Suprapubic skin (tissue), 4 donors: ENCODE measurements around the gene PTPRN2. TPM values are rescaled to one million over a fixed set of nuclear protein-coding genes. Genes with fewer than 3 reads are reported as not detected.
"Not testable (repeated sequence)": the region's sequence is repeated elsewhere in the genome, so short reads cannot be mapped to it uniquely, and the experiment has no call there.

ENCODE experiments used
- DNase-seq, 2 donors: peaks; one replicate each; pipeline ENCODE4 v3.0.0-alpha.2; 2019; ENCODE audit warnings: low spot score in 2 of 2
- H3K27ac ChIP-seq: fragments of 200-600 bp; sonication (generic); one replicate; pipeline ENCODE4 v1.5.1; 2019
- H3K27me3 ChIP-seq: fragments of 200-600 bp; sonication (generic); one replicate; pipeline ENCODE4 v1.5.1; 2019
- H3K36me3 ChIP-seq: fragments of 200-600 bp; sonication (generic); one replicate; pipeline ENCODE4 v1.5.1; 2019
- H3K4me1 ChIP-seq: fragments of 200-600 bp; sonication (generic); one replicate; pipeline ENCODE4 v1.5.1; 2019
- H3K4me3 ChIP-seq: fragments of 200-600 bp; sonication (generic); one replicate; pipeline ENCODE4 v1.5.1; 2019; ENCODE audit warnings: mild to moderate bottlenecking
- H3K9me3 ChIP-seq: fragments of 200-600 bp; sonication (generic); one replicate; pipeline ENCODE4 v1.5.1; 2019
- EP300 ChIP-seq: sonication (generic); formaldehyde crosslinking; IDR thresholded peaks from one replicate; pipeline ENCODE4 v1.6.1; 2017; ENCODE audit warnings: antibody characterized with exemption
- POLR2A ChIP-seq, 2 donors: fragments of 450-650 bp; IDR thresholded peaks; one replicate each; pipeline ENCODE4 v1.6.1; 2017; ENCODE audit warnings: antibody characterized with exemption in 2 of 2, mild to moderate bottlenecking in 2 of 2, moderate library complexity in 2 of 2
- POLR2AphosphoS5 ChIP-seq, 3 donors: sonication (generic); formaldehyde crosslinking; IDR thresholded peaks; one replicate each; pipeline ENCODE4 v1.6.1; 2017; ENCODE audit warnings: antibody characterized with exemption in 3 of 3
- WGBS: methylation state at CpG from one replicate; pipeline ENCODE4 v1.1.5; 2018; 5-methylcytosine and 5-hydroxymethylcytosine counted together
- total RNA-seq, 4 donors: library from RNA; depleted of rRNA; stranded (reverse); fragments of >200 nt; gene quantifications; one replicate each; pipeline ENCODE4 v1.1.0, GENCODE V29; 2016
- TF ChIP-seq, protein P1 (sequence below), 2 donors: fragments of 200-600 bp in 1 of 2; fragments of 450-650 bp in 1 of 2; sonication (generic) in 1 of 2; IDR thresholded peaks; one replicate each; pipeline ENCODE4 v1.5.1; 2016 to 2019; ENCODE audit warnings: antibody characterized with exemption in 2 of 2, mild to moderate bottlenecking in 1 of 2, moderate library complexity in 1 of 2

The PTPRN2 gene
- total RNA-seq, 4 donors from 2014 or later: 0.23 to 1.8 (median 1.3) TPM

GRCh38 chr7:158206341-158206740, 381.3 kb downstream of the PTPRN2 start:
- DNase-seq: no peak
- Histone ChIP-seq H3K4me3 (no peak overlapping the region), H3K4me1 (no peaks in the 10 kb centered on the region), H3K27me3 (peaks cover 7% of the 10 kb centered on the region), H3K36me3 (no peaks in the 10 kb centered on the region), H3K27ac (no peak overlapping the region), H3K9me3 (peaks cover 3% of the 10 kb centered on the region)
- 89% methylated on average over 6 of the region's 6 CpGs for WGBS
- TF ChIP-seq, protein P1, sequence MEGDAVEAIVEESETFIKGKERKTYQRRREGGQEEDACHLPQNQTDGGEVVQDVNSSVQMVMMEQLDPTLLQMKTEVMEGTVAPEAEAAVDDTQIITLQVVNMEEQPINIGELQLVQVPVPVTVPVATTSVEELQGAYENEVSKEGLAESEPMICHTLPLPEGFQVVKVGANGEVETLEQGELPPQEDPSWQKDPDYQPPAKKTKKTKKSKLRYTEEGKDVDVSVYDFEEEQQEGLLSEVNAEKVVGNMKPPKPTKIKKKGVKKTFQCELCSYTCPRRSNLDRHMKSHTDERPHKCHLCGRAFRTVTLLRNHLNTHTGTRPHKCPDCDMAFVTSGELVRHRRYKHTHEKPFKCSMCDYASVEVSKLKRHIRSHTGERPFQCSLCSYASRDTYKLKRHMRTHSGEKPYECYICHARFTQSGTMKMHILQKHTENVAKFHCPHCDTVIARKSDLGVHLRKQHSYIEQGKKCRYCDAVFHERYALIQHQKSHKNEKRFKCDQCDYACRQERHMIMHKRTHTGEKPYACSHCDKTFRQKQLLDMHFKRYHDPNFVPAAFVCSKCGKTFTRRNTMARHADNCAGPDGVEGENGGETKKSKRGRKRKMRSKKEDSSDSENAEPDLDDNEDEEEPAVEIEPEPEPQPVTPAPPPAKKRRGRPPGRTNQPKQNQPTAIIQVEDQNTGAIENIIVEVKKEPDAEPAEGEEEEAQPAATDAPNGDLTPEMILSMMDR (IDR thresholded peaks at IDR 0.05): no peak
- TF ChIP-seq POLR2AphosphoS5 (IDR thresholded peaks at IDR 0.05) (no peak), POLR2A (IDR thresholded peaks at IDR 0.05) (no peak), EP300 (no peak)

DNA sequence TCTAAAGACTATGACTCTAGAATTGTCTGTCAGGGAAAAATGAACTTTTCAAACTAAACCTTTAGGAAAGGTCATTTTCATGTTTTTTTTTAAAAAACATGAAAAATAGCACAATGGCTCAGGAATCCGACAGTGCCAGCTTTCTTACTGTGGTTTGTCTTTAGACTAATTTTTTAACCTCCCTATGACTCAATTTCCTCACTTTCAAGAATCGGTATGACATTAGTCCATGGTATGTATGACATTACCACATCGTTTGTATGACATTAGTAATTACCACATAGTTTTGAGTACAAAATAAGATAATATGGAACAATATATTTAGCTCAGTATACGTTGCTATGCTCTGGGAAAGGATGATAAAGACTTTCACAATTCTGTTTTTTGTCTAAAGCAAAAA, 383.2 kb downstream of the PTPRN2 start:
- no peak for DNase-seq
- 69% methylated on average over 4 of the region's 4 CpGs for WGBS
- Histone ChIP-seq H3K4me1 (no peaks in the 10 kb centered on the region), H3K4me3 (no peak overlapping the region), H3K27ac (no peak overlapping the region), H3K36me3 (no peaks in the 10 kb centered on the region), H3K9me3 (peaks cover 3% of the 10 kb centered on the region), H3K27me3 (peaks cover 7% of the 10 kb centered on the region)
- no peak for TF ChIP-seq POLR2A (IDR thresholded peaks at IDR 0.05)
- TF ChIP-seq POLR2AphosphoS5 (IDR thresholded peaks at IDR 0.05): no peak
- TF ChIP-seq EP300: no peak

- not testable (repeated sequence) for H3K4me3 ChIP-seq, H3K27me3 ChIP-seq, DNase-seq, H3K4me1 ChIP-seq, H3K9me3 ChIP-seq, H3K36me3 ChIP-seq, H3K27ac ChIP-seq
- WGBS: 6% methylated on average over 12 of the region's 42 CpGs
Measured at GRCh38 chr7:158203948-158204347, 383.7 kb downstream of the PTPRN2 start.

DNA sequence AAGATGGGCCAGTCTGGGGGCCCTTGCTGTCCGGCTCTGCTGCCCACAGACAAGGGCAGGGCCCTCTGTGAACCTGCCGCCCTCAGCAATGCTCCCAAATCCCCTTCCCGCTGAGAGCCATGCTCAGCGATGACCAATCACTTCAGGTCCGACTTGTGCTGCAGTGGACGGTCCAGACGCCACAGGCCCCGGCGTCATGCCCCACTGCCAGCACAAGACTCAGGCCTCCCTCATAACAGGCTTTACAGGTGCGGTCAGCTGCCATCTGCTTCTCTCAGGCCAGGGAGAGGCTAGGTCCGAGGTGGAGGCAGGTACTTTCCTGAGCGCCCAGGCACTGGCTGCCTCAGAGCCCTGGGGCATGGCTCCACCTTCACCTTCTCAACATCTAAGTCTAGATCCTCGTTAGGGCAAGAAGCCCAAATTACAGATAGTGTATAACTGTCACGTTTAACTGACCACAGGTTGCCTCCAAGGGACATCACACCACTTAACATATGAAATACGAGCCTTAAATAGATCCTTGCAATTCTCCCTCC, 393.2 kb downstream of the PTPRN2 start:
- DNase-seq: no peak
- Histone ChIP-seq H3K36me3 (no peaks in the 10 kb centered on the region), H3K4me1 (no peaks in the 10 kb centered on the region), H3K4me3 (no peak overlapping the region), H3K27ac (no peak overlapping the region), H3K9me3 (peaks cover 26% of the 10 kb centered on the region), H3K27me3 (no peaks in the 10 kb centered on the region)
- TF ChIP-seq POLR2A (IDR thresholded peaks at IDR 0.05): no peak
- TF ChIP-seq, protein P1 (IDR thresholded peaks at IDR 0.05): no peak
- TF ChIP-seq EP300: no peak
- TF ChIP-seq POLR2AphosphoS5 (IDR thresholded peaks at IDR 0.05): no peak
- WGBS: 82% methylated on average over 14 of the region's 15 CpGs

DNA sequence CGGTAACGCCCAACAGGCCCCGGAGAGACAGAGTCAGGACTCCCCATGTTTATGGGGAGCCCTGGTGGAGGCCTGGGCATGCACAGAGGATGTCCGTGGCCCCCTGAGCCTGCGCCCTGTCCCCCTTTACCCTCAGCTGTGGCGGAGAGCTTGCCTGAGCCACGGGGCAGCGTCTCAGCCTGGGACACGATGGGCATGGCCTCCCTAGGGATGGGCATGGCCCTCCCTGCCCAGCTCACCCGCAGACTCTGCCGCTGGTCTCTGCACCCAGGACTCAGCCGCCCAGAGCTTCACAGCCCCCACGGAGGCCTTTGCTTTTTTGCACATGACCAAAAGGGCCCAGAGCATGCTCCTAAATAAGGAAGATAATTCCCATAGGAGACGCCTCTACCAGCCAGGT, 394.2 kb downstream of the PTPRN2 start:
- Histone ChIP-seq H3K9me3 (peaks cover 30% of the 10 kb centered on the region), H3K4me3 (no peak overlapping the region), H3K4me1 (no peaks in the 10 kb centered on the region), H3K27ac (no peak overlapping the region), H3K27me3 (no peaks in the 10 kb centered on the region), H3K36me3 (no peaks in the 10 kb centered on the region)
- WGBS: 89% methylated on average over 8 of the region's 14 CpGs
- TF ChIP-seq POLR2A (IDR thresholded peaks at IDR 0.05) (no peak), EP300 (no peak), POLR2AphosphoS5 (IDR thresholded peaks at IDR 0.05) (no peak)
- TF ChIP-seq, protein P1 (IDR thresholded peaks at IDR 0.05): no peak
- DNase-seq: no peak

- TF ChIP-seq, protein P1 (IDR thresholded peaks at IDR 0.05): no peak
- TF ChIP-seq POLR2AphosphoS5 (IDR thresholded peaks at IDR 0.05) (no peak), POLR2A (IDR thresholded peaks at IDR 0.05) (no peak), EP300 (no peak)
- Histone ChIP-seq H3K4me3 (no peak overlapping the region), H3K27me3 (no peaks in the 10 kb centered on the region), H3K9me3 (peaks cover 30% of the 10 kb centered on the region), H3K36me3 (no peaks in the 10 kb centered on the region), H3K4me1 (no peaks in the 10 kb centered on the region), H3K27ac (no peak overlapping the region)
- no peak for DNase-seq
- WGBS: 82% methylated on average over 18 of the region's 18 CpGs
Measured at GRCh38 chr7:158192956-158193355, 394.7 kb downstream of the PTPRN2 start.
